GM19099 (cell line): ENCODE data around the gene TEX11.

Experiments used
- POLR2A ChIP-seq: IDR thresholded peaks from 3 replicates; pipeline ENCODE4 v1.6.1; 2011; ENCODE audit warnings: low read depth; ENCODE audit not compliant: insufficient read length; ENCODE audit errors: extremely low read depth

TEX11 gene

DNA sequence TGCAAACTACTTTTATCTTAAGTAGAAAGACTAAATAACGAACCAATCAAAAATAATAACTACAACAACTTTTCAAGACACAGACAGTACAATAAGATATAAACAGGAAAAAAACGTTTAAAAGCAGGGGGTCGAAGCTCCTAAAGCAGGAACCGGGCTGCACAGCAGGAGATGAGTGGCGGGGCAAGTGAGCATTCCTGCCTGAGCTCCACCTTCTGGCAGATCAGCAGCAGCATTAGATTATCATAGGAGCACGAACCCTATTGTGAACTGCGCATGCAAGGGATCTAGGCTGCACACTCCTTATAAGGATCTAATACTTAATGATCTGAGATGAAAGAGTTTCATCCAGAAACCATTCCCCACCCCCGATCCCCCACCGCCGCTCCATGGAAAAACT lies 146.2 kb downstream of the TEX11 start:
- no peak for TF ChIP-seq POLR2A

DNA sequence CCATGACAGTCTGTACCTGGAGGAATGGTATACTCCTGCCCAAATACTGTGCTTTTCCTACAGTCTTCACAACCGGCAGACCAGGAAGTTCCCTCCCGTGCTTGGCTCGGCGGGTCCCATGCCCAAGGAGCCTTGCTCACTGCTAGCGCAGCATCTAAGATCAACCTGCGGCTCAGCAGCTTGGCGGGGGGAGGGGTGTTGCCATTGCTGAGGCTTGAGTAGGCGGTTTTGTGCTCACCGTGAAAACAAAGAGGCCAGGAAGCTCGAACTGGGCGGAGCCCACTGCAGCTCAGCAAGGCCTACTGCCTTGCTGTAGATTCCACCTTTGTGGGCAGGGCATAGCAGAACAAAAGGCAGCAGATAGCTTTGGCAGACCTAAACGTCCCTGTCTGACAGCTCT lies 152.7 kb downstream of the TEX11 start:
- TF ChIP-seq POLR2A: no peak

DNA sequence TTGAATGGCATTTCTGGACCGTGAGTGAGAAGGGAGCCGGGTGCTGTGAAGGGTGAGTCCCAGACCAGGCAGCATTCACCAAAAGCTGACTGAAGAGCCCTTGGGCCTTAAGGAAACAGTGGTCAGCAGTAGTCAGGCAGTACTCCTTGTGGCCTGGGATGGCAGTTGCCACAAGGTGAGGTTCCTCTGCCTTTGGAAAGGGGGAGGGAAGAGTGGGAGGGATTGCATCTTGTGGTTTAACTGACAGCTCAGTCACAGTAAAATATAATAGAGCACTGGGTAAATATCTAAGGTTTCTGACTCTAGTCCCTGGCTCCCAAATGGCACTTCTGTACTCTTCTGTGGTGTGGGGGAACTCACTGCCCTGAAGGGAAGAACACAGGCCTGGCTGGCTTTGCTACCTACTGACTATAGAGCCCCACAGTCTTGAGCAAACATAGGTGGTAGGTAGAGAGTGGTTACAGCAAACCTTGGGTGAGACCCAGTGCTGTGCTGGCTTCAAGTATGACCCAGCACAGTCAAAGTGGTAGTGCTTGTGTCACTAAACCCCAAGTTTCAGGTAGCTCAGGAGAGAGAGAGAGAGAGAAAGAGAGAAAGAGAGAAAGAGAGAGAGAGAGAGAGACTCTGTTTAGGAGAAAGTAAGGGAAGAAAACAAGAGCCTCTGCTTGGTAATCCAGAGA lies 154.2 kb downstream of the TEX11 start:
- no peak for TF ChIP-seq POLR2A

DNA sequence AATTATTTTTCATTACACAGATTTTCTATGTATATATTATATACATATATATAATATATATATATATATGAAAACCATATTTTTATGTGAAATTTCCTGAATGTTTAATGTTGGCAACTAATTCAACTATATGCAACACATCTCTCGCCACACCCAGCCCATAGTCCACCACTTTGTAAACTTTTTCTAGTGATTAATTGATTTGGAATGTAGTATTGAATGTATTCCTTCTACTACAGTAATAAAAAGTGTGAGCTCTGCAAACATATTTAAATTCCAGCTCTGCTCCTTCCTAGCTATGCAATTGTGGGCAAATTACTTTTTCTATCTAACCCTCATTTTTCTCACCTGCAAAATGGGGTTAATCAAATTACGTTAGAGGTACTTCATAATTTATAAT lies 187.8 kb downstream of the TEX11 start:
- TF ChIP-seq POLR2A: no peak

DNA sequence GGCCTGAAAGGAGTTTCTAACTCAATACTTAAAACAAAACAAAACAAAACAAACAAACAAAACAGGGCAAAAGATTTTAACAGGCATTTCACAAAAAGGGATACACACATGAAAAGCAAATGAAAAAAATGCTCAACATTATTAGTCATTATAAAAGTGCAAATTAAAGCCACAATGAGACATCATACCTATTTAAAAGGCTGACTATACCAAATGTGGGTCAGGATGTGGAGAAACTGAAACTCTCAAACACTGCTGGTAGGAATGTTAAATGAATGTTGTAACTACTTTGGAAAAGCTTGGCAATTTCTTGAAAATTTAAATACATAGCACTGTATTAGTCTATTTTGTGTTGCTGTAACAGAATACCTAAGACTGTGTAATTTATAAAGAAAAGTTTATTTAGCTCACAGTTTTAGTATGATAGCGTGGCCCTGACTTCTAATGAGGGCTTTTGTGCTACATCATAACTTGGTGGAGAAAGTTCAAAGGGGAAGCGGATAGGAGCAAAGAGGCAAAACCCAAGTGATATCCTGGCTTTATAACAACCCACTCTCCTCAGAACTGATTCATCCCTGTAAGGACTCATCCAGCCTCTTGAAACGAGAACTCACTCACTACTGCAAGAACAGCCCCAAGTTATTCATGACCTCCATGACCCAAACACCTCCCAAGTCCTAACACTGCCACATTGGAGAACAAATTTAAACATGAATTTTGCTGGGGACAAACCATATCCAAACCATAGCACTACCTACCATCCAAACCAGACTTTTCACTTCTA lies 214.0 kb downstream of the TEX11 start:
- no peak for TF ChIP-seq POLR2A

DNA sequence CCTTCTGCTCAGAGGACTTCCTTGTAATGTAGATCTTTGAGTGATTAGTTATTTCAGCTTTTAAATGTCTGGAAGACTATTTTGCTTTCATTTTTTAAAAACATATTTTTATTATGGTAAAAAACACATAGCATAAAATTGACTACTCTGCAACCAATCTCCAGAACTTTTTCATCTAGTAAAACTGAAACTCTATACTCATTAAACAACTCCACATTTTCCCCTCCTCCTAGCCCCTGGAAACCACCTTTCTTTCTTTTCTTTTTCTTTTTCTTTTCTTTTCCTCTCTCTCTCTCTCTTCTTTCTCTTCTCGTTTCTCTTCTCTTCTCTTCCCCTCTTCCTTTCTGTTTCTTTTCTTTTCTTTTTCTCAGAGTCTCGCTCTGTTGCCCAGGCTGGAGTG lies 233.2 kb downstream of the TEX11 start:
- no peak for TF ChIP-seq POLR2A

DNA sequence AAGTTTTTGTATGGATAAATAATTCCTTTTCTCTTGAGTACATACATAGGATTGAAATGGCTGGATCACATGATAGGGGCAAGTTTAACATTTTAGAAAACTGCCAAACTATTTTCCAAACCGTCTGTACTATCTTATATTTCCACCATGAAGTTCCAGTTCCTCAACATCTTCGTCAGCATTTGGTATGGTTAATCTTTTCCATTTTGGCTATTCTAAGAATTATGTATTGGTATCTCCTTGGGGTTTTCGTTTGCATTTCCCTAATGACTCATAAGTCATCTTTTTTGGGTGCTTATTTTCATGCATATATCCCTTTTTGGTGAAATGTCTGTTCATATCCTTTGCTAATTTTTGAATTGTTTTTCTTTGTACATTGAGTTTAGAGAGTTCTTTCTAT lies 236.2 kb downstream of the TEX11 start:
- TF ChIP-seq POLR2A: no peak

DNA sequence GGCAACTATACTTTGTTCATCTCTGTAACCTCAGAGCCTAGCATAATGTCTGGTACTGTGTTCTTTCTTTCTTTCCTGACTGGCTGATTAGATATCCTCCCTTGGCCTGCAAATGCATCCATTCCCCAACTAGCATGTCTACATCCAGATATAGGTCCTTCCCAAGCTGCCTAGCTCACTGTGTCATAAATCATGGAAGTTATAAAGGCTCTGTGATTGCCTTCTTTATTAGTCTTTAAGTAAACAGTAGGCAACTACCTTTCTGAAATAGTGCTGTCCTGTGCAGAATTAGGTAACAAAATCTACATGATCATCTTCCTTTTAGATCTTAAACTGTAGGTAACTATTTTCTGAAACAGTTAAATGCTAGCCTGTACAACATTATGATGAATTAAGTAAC lies 239.4 kb downstream of the TEX11 start:
- TF ChIP-seq POLR2A: no peak

DNA sequence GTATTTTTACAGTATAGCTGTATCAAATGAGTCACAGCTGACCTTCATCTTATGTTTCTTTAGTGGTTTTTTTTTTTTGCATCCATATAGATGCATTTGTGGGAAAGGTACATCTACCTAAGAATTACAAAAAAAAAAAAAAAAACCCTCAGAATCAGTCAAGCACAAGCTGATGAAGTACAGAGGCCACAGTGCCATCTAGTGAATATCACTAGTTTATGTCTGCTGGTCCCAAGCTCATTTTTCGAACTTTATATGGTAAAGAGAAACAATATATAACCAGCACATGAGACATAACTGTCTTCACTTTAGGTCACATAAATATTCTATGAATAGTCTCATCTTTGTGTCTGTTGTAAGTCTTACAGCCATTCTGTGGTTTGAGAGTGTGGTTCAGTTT lies 243.8 kb downstream of the TEX11 start:
- TF ChIP-seq POLR2A: no peak

DNA sequence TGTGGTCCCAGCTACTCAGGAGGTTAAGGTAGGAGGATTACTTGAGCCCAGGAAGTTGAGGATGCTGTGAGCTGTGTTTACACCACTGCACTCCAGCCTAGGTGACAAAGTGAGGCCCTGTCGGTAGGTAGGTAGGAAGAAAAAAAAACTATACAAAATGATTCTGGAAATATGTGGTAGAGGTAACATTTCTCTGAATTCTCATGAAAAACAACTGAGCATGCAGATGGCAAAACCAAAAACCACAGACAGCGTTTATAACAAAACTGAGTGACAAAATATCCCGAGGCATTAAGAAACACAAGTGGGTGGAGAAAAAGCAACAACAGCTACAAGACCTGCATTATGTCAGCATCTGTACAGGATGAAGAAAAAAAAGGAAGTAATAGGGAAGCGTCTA lies 252.2 kb downstream of the TEX11 start:
- no peak for TF ChIP-seq POLR2A

DNA sequence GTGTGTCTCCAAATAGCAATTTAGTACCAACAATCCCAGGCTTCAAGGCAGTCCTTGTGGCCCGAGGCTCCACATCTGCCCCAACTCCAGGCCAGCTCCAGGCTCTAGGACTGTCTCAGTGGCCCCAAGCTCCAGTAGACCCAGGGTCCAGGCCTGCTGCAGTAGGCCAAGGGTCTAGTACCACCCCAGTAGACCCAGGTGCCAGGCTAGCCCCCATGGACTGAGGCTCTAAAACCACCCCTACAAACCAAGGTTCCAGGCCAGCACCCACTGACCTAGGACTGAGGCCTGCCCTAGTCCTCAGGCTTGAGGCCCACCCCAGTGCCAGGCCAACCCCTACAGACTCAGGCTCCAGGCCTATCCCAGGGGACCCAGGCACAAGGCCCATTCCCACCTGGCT lies 272.3 kb downstream of the TEX11 start:
- TF ChIP-seq POLR2A: no peak

DNA sequence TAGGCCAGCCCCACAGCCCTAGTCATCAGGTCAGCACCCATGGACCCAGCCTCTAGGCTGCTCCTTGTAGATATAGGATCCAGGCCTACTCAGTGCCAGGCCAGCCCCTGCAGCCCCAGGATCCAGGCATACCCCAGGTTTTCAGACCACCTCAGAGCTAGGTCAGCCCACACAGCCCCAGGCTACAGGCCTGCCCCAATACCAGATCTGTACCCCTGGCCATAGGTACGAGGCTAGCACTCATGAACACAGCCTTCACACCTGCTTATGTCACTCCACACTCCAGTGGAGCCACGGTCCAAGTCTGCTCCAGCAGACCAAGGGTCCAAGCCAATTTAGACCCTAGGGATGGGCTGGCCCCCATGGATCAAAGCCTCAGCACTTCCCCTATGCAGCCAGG lies 272.8 kb downstream of the TEX11 start:
- no peak for TF ChIP-seq POLR2A

DNA sequence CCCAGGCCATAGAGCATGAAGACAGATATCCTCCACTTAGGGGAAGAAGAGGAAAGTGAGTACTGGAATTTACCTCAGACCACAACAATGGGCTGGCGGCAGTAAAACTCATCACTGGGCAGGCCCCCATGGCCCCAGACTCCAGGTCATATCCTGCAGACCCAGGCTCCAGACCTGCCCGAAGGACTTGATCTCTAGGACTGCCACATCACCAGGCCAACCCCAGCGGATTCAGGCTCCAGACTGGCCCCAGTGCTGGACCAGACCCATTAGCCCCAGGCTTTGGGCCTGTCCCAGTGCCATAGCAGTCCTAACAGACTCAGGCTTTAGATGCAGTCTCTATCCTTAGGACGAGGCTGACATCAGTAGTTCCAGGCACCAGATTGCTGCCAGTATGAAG lies 273.3 kb downstream of the TEX11 start:
- no peak for TF ChIP-seq POLR2A

DNA sequence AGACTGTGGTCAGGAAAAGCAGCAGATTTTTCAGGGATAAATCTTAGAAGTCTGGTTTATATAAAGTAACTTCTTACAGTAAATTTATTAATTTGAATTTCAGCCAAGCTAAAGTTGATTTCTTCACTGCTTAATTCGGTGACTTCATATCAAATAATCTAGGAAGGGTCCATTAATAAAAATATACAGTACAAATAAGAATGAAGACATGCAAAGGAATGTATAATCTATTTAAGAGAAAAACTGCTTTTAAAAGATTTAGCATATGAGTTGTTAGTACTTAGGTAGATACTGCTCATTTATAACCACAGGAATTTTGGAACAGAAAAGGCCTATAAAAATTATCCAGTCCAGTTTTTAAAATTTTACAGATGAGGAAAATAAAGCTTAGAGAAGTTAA lies 286.8 kb downstream of the TEX11 start:
- no peak for TF ChIP-seq POLR2A

DNA sequence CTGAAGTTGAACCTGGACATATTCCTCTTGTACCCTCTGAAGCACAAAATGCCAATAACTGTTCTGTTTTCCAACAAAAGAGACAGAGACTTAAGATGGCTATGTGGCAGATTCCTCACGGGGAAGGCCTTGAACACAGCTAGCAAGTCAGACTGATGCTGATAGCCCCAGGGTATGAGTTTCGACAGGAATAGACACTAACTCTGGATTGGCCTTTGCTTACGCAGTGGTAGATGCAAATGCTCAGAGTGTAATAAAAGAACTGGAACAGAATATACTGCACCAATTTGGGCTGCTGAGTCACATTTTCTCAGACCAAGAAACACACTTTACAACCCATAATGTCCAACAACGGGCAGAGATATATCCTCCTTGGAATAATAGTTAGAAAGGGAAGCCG lies 290.0 kb downstream of the TEX11 start:
- TF ChIP-seq POLR2A: no peak

DNA sequence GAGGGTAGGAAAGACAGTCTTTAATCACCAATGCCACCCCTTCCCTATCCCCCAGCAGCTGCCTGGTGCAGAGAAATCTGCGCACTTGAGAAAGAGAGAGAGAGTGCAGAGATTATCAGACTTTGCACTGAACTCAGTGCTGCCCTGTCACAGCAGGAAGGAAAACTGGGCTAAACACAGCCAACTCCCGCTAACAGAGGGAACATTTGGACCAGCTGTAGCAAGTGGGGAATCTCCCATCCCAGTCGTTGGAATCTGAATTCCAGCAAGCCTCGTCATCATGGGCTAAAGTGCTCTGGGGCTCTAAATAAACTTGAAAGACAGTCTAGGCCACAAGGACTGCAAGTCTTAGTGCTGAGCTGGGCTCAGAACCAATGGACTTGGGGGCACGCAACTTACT lies 295.2 kb downstream of the TEX11 start:
- TF ChIP-seq POLR2A: no peak
